SK-N-SH treated with all-trans-retinoic acid at 6 μM for 48 hours (cell line): ENCODE measurements around the gene RIT1.
A peak's percentile ranks its signal among the peaks of the same experiment; 100 is the strongest.

ENCODE experiments used
- ATAC-seq: fragments of 200-7000 bp; cut with Tn5 transposase; 3 replicates; pipeline ENCODE4 v1.9.1; 2020; ENCODE audit warnings: mild to moderate bottlenecking, moderate library complexity
- BACH2 ChIP-seq: fragments of 250-450 bp; sonication (Bioruptor Pico); IDR thresholded peaks from 2 replicates; pipeline ENCODE4 v1.9.0; 2021; ENCODE audit warnings: mild to moderate bottlenecking, borderline replicate concordance
- CREB5 ChIP-seq: fragments of 250-450 bp; sonication (Bioruptor Pico); IDR thresholded peaks from 2 replicates; pipeline ENCODE4 v1.5.1; 2020; ENCODE audit warnings: low read depth, mild to moderate bottlenecking, moderate library complexity
- CSDC2 ChIP-seq: fragments of 250-450 bp; sonication (Bioruptor Pico); IDR thresholded peaks from 2 replicates; pipeline ENCODE4 v1.5.0; 2020; ENCODE audit warnings: mild to moderate bottlenecking, moderate library complexity
- ESRRG ChIP-seq: fragments of 250-450 bp; sonication (Bioruptor Pico); IDR thresholded peaks from 2 replicates; pipeline ENCODE4 v1.6.1; 2021; ENCODE audit warnings: mild to moderate bottlenecking
- GLIS3 ChIP-seq: fragments of 250-450 bp; sonication (Bioruptor Pico); IDR thresholded peaks from 2 replicates; pipeline ENCODE4 v1.5.0; 2020; ENCODE audit warnings: mild to moderate bottlenecking, moderate library complexity
- ISL1 ChIP-seq: fragments of 250-450 bp; sonication (Bioruptor Pico); IDR thresholded peaks from 2 replicates; pipeline ENCODE4 v2.1.2; 2022; ENCODE audit warnings: mild to moderate bottlenecking, moderate library complexity
- OSR1 ChIP-seq: fragments of 250-450 bp; sonication (Bioruptor Pico); IDR thresholded peaks from 2 replicates; pipeline ENCODE4 v1.8.0; 2022; ENCODE audit warnings: moderate library complexity, mild to moderate bottlenecking, inconsistent platforms
- PATZ1 ChIP-seq: fragments of 250-450 bp; sonication (Bioruptor Pico); IDR thresholded peaks from 2 replicates; pipeline ENCODE4 v1.8.0; 2020; ENCODE audit warnings: mild to moderate bottlenecking, moderate library complexity, borderline replicate concordance
- POU6F1 ChIP-seq: fragments of 250-450 bp; sonication (Bioruptor Pico); IDR thresholded peaks from 2 replicates; pipeline ENCODE4 v1.8.0; 2021; ENCODE audit warnings: low read depth, mild to moderate bottlenecking, moderate library complexity, borderline replicate concordance
- PPARA ChIP-seq: fragments of 250-450 bp; sonication (Bioruptor Pico); IDR thresholded peaks from 2 replicates; pipeline ENCODE4 v1.5.0; 2020; ENCODE audit warnings: mild to moderate bottlenecking, borderline replicate concordance
- RARB ChIP-seq: fragments of 250-450 bp; sonication (Bioruptor Pico); IDR thresholded peaks from 2 replicates; pipeline ENCODE4 v1.8.0; 2021; ENCODE audit warnings: mild to moderate bottlenecking, moderate library complexity
- SNAI2 ChIP-seq: fragments of 250-450 bp; sonication (Bioruptor Pico); IDR thresholded peaks from 2 replicates; pipeline ENCODE4 v1.5.0; 2020; ENCODE audit warnings: mild to moderate bottlenecking, moderate library complexity
- TCF4 ChIP-seq: fragments of 250-450 bp; sonication (Bioruptor Pico); IDR thresholded peaks from 2 replicates; pipeline ENCODE4 v1.8.0; 2021; ENCODE audit warnings: mild to moderate bottlenecking, moderate library complexity, borderline replicate concordance
- TOX ChIP-seq: fragments of 250-450 bp; sonication (Bioruptor Pico); IDR thresholded peaks from 2 replicates; pipeline ENCODE4 v1.8.0; 2021; ENCODE audit warnings: mild to moderate bottlenecking, moderate library complexity, borderline replicate concordance
- TSHZ2 ChIP-seq: fragments of 250-450 bp; sonication (Bioruptor Pico); IDR thresholded peaks from 2 replicates; pipeline ENCODE4 v1.5.0; 2020; ENCODE audit warnings: mild to moderate bottlenecking, moderate library complexity
- ZC3H10 ChIP-seq: fragments of 250-450 bp; sonication (Bioruptor Pico); IDR thresholded peaks from 2 replicates; pipeline ENCODE4 v1.5.1; 2021; ENCODE audit warnings: mild to moderate bottlenecking, moderate library complexity
- ZFP3 ChIP-seq: fragments of 250-450 bp; sonication (Bioruptor Pico); IDR thresholded peaks from 2 replicates; pipeline ENCODE4 v1.5.0; 2020; ENCODE audit warnings: mild to moderate bottlenecking, moderate library complexity
- ZFP30 ChIP-seq: fragments of 450-650 bp; formaldehyde crosslinking; IDR thresholded peaks from 2 replicates; pipeline ENCODE4 v1.5.0; 2022; ENCODE audit warnings: mild to moderate bottlenecking, moderate library complexity
- ZNF565 ChIP-seq: fragments of 450-650 bp; formaldehyde crosslinking; conservative IDR thresholded peaks from 2 replicates; pipeline ENCODE4 v1.5.0; 2020; ENCODE audit warnings: low read depth, mild to moderate bottlenecking, moderate library complexity
- ZNF70 ChIP-seq: fragments of 450-650 bp; formaldehyde crosslinking; IDR thresholded peaks from 2 replicates; pipeline ENCODE4 v1.5.0; 2020; ENCODE audit warnings: mild to moderate bottlenecking, moderate library complexity

RIT1 gene

GRCh38 chr1:155858800-155859233 is 52.3 kb downstream of the RIT1 start:
- peak; percentile 3; the same call in 2 of the 3 replicates for ATAC-seq
- TF ChIP-seq ZC3H10 (CRISPR knock-in tag), result no peak
- TF ChIP-seq GLIS3 (CRISPR knock-in tag), result no peak
- TF ChIP-seq RARB, result no peak
- no peak for TF ChIP-seq TOX
- TF ChIP-seq CREB5 (CRISPR knock-in tag), result no peak
- no peak for TF ChIP-seq TSHZ2 (CRISPR knock-in tag)
- TF ChIP-seq OSR1 (CRISPR knock-in tag), result no peak
- TF ChIP-seq ZFP3, result no peak
- no peak for TF ChIP-seq ESRRG
- TF ChIP-seq CSDC2 (CRISPR knock-in tag), result no peak
- TF ChIP-seq ISL1 (CRISPR knock-in tag), result no peak
- TF ChIP-seq TCF4 (CRISPR knock-in tag), result no peak
- TF ChIP-seq PATZ1 (CRISPR knock-in tag), result no peak
- TF ChIP-seq, all 23 proteins: peak for 0

GRCh38 chr1:155856975-155857930 is 53.9 kb downstream of the RIT1 start, which contains the start of gene GON4L:
Gene GON4L, minus strand, starts transcription at chr1:155857214. Its CDS starts 3,434 bp downstream, at chr1:155853780.
- ATAC-seq, result peak; percentile 70
- no peak for TF ChIP-seq BACH2 (CRISPR knock-in tag)
- no peak for TF ChIP-seq ZFP30 (CRISPR knock-in tag)
- TF ChIP-seq ZNF70 (CRISPR knock-in tag), result no peak
- no peak for TF ChIP-seq SNAI2 (CRISPR knock-in tag)
- TF ChIP-seq POU6F1 (CRISPR knock-in tag), result peak; percentile 64; the same call in 1 of the 2 replicates
- no peak for TF ChIP-seq PPARA (CRISPR knock-in tag)
- TF ChIP-seq TOX, result no peak
- TF ChIP-seq OSR1 (CRISPR knock-in tag), result no peak

GRCh38 chr1:155856257-155856974 is 54.7 kb downstream of the RIT1 start:
- ATAC-seq, result no peak
- TF ChIP-seq ISL1 (CRISPR knock-in tag) (no peak), ZFP3 (no peak), ZC3H10 (CRISPR knock-in tag) (no peak), POU6F1 (CRISPR knock-in tag) (no peak), ZNF565 (no peak), RARB (no peak), PATZ1 (CRISPR knock-in tag) (no peak)
